CMK (cell line): ENCODE results near the gene TRAPPC5.
"Not testable (repeated sequence)": the region's sequence is repeated elsewhere in the genome, so short reads cannot be mapped to it uniquely, and the experiment has no call there.

Experiments
- DNase-seq: peaks from one replicate; pipeline ENCODE4 v3.0.0-alpha.2; 2010; ENCODE audit warnings: low read depth

TRAPPC5 gene

GRCh38 chr19:7680606-7681339, at the start of gene TRAPPC5:
TSS of gene TRAPPC5 (plus strand) at chr19:7680833. CDS start at chr19:7682254, 1,421 bp downstream.
- peak; percentile 86 for DNase-seq

GRCh38 chr19:7631577-7631976, 49.1 kb upstream of the TRAPPC5 start:
- no peak for DNase-seq

- DNase-seq, result no peak
Observed at GRCh38 chr19:7632340-7633203, 48.1 kb upstream of the TRAPPC5 start.

GRCh38 chr19:7633698-7634097, 46.9 kb upstream of the TRAPPC5 start, which contains the start of gene PCP2:
TSS of gene PCP2 (minus strand) at chr19:7633719. CDS start at chr19:7633457, 262 bp downstream.
- DNase-seq, result no peak

GRCh38 chr19:7635670-7636069, 45.0 kb upstream of the TRAPPC5 start:
- DNase-seq, result no peak

GRCh38 chr19:7636317-7636690, 44.3 kb upstream of the TRAPPC5 start:
- DNase-seq, result no peak

- DNase-seq, result peak; percentile 73
Observed at GRCh38 chr19:7636691-7637373, 43.8 kb upstream of the TRAPPC5 start, which contains the start of gene STXBP2. TSS of gene STXBP2 (plus strand) at chr19:7637110. CDS start at chr19:7637150, 40 bp downstream.

- DNase-seq, result peak; percentile 74
Observed at GRCh38 chr19:7637374-7638256, 43.0 kb upstream of the TRAPPC5 start.

- DNase-seq, result no peak
Observed at GRCh38 chr19:7638802-7639465, 41.7 kb upstream of the TRAPPC5 start.

GRCh38 chr19:7639863-7640348, 40.7 kb upstream of the TRAPPC5 start:
- no peak for DNase-seq

GRCh38 chr19:7640803-7641202, 39.8 kb upstream of the TRAPPC5 start:
- DNase-seq, result no peak

- no peak for DNase-seq
Observed at GRCh38 chr19:7641290-7642276, 39.0 kb upstream of the TRAPPC5 start.

GRCh38 chr19:7642295-7643030, 38.2 kb upstream of the TRAPPC5 start:
- DNase-seq, result no peak

GRCh38 chr19:7643031-7643415, 37.6 kb upstream of the TRAPPC5 start:
- no peak for DNase-seq

GRCh38 chr19:7643629-7644549, 36.7 kb upstream of the TRAPPC5 start:
- not testable (repeated sequence) for DNase-seq

GRCh38 chr19:7644550-7644877, 36.1 kb upstream of the TRAPPC5 start:
- DNase-seq, result no peak

GRCh38 chr19:7645163-7645562, 35.5 kb upstream of the TRAPPC5 start:
- no peak for DNase-seq
